Epithelial cell of esophagus (primary cell): ENCODE measurements around the gene NANOGP8.
"Not testable (repeated sequence)": the region's sequence is repeated elsewhere in the genome, so short reads cannot be mapped to it uniquely, and the experiment has no call there.

Experiments
- DNase-seq: peaks from one replicate; pipeline ENCODE4 v3.0.0; 2010; ENCODE audit warnings: low read depth
- H3K4me3 ChIP-seq: 2 replicates; pipeline ENCODE4 v1.5.1; 2011; ENCODE audit warnings: mild to moderate bottlenecking, low read length, control low read depth
- CTCF ChIP-seq: IDR thresholded peaks from 2 replicates; pipeline ENCODE4 v1.5.1; 2011; ENCODE audit warnings: low read depth, mild to moderate bottlenecking, low read length, control low read depth, inconsistent platforms; ENCODE audit not compliant: insufficient read depth; ENCODE audit errors: missing control alignments

Gene NANOGP8

GRCh38 chr15:35087759-35088158 is 2.7 kb upstream of the NANOGP8 start:
- no peak for TF ChIP-seq CTCF
- no peak overlapping the region for H3K4me3 ChIP-seq
- no peak for DNase-seq

GRCh38 chr15:35082371-35083348 is 2.4 kb downstream of the NANOGP8 start:
- DNase-seq, H3K4me3 ChIP-seq: not testable (repeated sequence)

- not testable (repeated sequence) for H3K4me3 ChIP-seq, DNase-seq
Observed at GRCh38 chr15:35081626-35082365, 3.3 kb downstream of the NANOGP8 start.

- TF ChIP-seq CTCF, result no peak
- no peak overlapping the region for H3K4me3 ChIP-seq
- no peak for DNase-seq
Observed at GRCh38 chr15:35080226-35080625, 4.9 kb downstream of the NANOGP8 start.

- peak; percentile 80 for TF ChIP-seq CTCF
- peak; percentile 75 for DNase-seq
- no peak overlapping the region for H3K4me3 ChIP-seq
Observed at GRCh38 chr15:35078221-35078915, 6.7 kb downstream of the NANOGP8 start.

- no peak for DNase-seq
- no peak for TF ChIP-seq CTCF
- no peak overlapping the region for H3K4me3 ChIP-seq
Observed at GRCh38 chr15:35071106-35071505, 14.0 kb downstream of the NANOGP8 start.

GRCh38 chr15:35068846-35069475 is 16.1 kb downstream of the NANOGP8 start:
- no peak overlapping the region for H3K4me3 ChIP-seq
- no peak for TF ChIP-seq CTCF
- DNase-seq, result no peak
